Endodermal cell (in vitro differentiated cells): ENCODE measurements around the gene CATSPER3. TPM values are rescaled to one million over a fixed set of nuclear protein-coding genes. Genes with fewer than 3 reads are reported as not detected.

Source experiments
- DNase-seq: peaks from one replicate; pipeline ENCODE4 v3.0.0-alpha.2; 2017
- H3K27ac ChIP-seq: 2 replicates; pipeline ENCODE4 v1.5.1; 2013; ENCODE audit warnings: mild to moderate bottlenecking, low read depth, low read length, moderate library complexity
- H3K27me3 ChIP-seq: 2 replicates; pipeline ENCODE4 v1.6.1; 2013; ENCODE audit warnings: mild to moderate bottlenecking, low read length, moderate library complexity; ENCODE audit not compliant: insufficient read depth, control insufficient read depth, poor library complexity, severe bottlenecking
- H3K36me3 ChIP-seq: 2 replicates; pipeline ENCODE4 v1.7.0; 2013; ENCODE audit warnings: mild to moderate bottlenecking, low read length, moderate library complexity; ENCODE audit not compliant: control insufficient read depth, insufficient read depth
- H3K4me1 ChIP-seq: one replicate; pipeline ENCODE4 v1.7.0; 2013; ENCODE audit warnings: low read length; ENCODE audit not compliant: control insufficient read depth, insufficient read depth
- H3K4me3 ChIP-seq: 2 replicates; pipeline ENCODE4 v1.5.1; 2013; ENCODE audit warnings: mild to moderate bottlenecking, low read length, moderate library complexity
- H3K9ac ChIP-seq: 2 replicates; pipeline ENCODE4 v1.6.1; 2013; ENCODE audit warnings: mild to moderate bottlenecking, low read length, moderate library complexity; ENCODE audit not compliant: poor library complexity, severe bottlenecking; ENCODE audit errors: extremely low read depth
- H3K9me3 ChIP-seq: 2 replicates; pipeline ENCODE4 v1.6.1; 2013; ENCODE audit warnings: mild to moderate bottlenecking, low read length, moderate library complexity; ENCODE audit not compliant: control insufficient read depth
- H3K27ac Mint-ChIP-seq: 2 replicates; pipeline ENCODE4 v1.8.0; 2020; ENCODE audit warnings: mixed read lengths
- H3K27me3 Mint-ChIP-seq: 2 replicates; pipeline ENCODE4 v1.8.0; 2021; ENCODE audit warnings: mild to moderate bottlenecking, mixed read lengths; ENCODE audit not compliant: insufficient read depth
- H3K36me3 Mint-ChIP-seq: 2 replicates; pipeline ENCODE4 v1.8.0; 2020; ENCODE audit warnings: low read depth, mixed read lengths
- H3K4me1 Mint-ChIP-seq: 2 replicates; pipeline ENCODE4 v1.8.0; 2020; ENCODE audit warnings: mixed read lengths
- H3K4me3 Mint-ChIP-seq: 2 replicates; pipeline ENCODE4 v1.8.0; 2020; ENCODE audit warnings: mild to moderate bottlenecking, moderate library complexity, mixed read lengths
- H3K9me3 Mint-ChIP-seq: 2 replicates; pipeline ENCODE4 v1.8.0; 2020; ENCODE audit warnings: mild to moderate bottlenecking, mixed read lengths
- WGBS, 2 experiments: methylation state at CpG; one replicate each; pipeline versions ENCODE4 v1.1.5 to v1.1.7; 2013; ENCODE audit warnings: missing lambda C conversion rate in 2 of 2, mixed read lengths in 1 of 2; ENCODE audit not compliant: insufficient coverage in 1 of 2, insufficient read length in 1 of 2; 5-methylcytosine and 5-hydroxymethylcytosine counted together
- total RNA-seq, 2 donors: library from RNA; stranded (reverse); fragmentation: NEBNext Ultra II Directional in 1 of 2; extraction: Animal tissue kit (Norgen Biotek cat#: 25700) in 1 of 2; gene quantifications; 2 replicates in 1 of 2; 3 replicates in 1 of 2; pipeline ENCODE4 v1.2.1, GENCODE V29; 2021
- TF ChIP-seq, protein P1 (sequence below): fragments of 200-600 bp; sonication (generic); conservative IDR thresholded peaks from 2 replicates; pipeline ENCODE4 v1.5.0; 2021; ENCODE audit warnings: antibody characterized with exemption, mild to moderate bottlenecking

The CATSPER3 gene
- total RNA-seq, 2 donors from 2014 or later, result 0.64 to 0.68 TPM

DNA sequence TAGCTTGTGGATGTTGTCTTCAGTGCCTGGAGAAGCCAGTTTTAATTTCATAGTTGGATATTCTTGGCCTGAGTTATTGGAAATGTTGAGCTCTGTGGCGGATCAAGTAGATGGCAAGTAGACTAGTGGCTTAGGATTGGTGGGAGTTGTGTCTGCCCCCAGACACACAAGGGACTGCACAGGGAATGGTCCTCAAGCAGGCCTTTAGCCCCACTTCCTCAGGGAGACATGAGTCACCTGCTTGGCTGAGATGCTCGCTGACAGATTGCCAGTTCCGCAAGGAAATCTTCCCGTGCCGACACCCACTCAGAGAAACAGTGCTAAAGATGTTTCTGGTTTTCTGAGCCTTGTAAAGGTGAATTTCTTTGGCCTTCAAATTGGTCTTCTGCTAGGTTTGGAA lies 18.8 kb upstream of the CATSPER3 start:
- H3K9me3 Mint-ChIP-seq, result peaks cover 4% of the 10 kb centered on the region
- no peaks in the 10 kb centered on the region for H3K27me3 Mint-ChIP-seq
- Histone ChIP-seq H3K9me3 (peaks cover 2% of the 10 kb centered on the region), H3K4me1 (no peaks in the 10 kb centered on the region), H3K36me3 (no peaks in the 10 kb centered on the region), H3K27ac (no peak overlapping the region), H3K9ac (no peak overlapping the region), H3K27me3 (no peaks in the 10 kb centered on the region), H3K4me3 (no peak overlapping the region)
- no peak overlapping the region for H3K4me3 Mint-ChIP-seq
- H3K36me3 Mint-ChIP-seq, result peaks cover 6% of the 10 kb centered on the region
- TF ChIP-seq, protein P1, sequence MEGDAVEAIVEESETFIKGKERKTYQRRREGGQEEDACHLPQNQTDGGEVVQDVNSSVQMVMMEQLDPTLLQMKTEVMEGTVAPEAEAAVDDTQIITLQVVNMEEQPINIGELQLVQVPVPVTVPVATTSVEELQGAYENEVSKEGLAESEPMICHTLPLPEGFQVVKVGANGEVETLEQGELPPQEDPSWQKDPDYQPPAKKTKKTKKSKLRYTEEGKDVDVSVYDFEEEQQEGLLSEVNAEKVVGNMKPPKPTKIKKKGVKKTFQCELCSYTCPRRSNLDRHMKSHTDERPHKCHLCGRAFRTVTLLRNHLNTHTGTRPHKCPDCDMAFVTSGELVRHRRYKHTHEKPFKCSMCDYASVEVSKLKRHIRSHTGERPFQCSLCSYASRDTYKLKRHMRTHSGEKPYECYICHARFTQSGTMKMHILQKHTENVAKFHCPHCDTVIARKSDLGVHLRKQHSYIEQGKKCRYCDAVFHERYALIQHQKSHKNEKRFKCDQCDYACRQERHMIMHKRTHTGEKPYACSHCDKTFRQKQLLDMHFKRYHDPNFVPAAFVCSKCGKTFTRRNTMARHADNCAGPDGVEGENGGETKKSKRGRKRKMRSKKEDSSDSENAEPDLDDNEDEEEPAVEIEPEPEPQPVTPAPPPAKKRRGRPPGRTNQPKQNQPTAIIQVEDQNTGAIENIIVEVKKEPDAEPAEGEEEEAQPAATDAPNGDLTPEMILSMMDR, result no peak
- H3K4me1 Mint-ChIP-seq, result peaks cover 5% of the 10 kb centered on the region
- DNase-seq, result no peak
- WGBS, 2 experiments, result 75 to 92% methylated on average over 2 to 5 of the region's 5 CpGs
- no peak overlapping the region for H3K27ac Mint-ChIP-seq

- no peaks in the 10 kb centered on the region for H3K36me3 ChIP-seq
- Mint-ChIP-seq H3K4me3 (no peak overlapping the region), H3K4me1 (peaks cover 5% of the 10 kb centered on the region), H3K27ac (no peak overlapping the region), H3K27me3 (no peaks in the 10 kb centered on the region), H3K9me3 (peaks cover 7% of the 10 kb centered on the region), H3K36me3 (peaks cover 8% of the 10 kb centered on the region)
- peaks cover 6% of the 10 kb centered on the region for H3K9me3 ChIP-seq
- H3K4me3 ChIP-seq, result no peak overlapping the region
- WGBS, 2 experiments, result 92 to 93% methylated on average over 5 of the region's 5 CpGs
- no peaks in the 10 kb centered on the region for H3K27me3 ChIP-seq
- no peak overlapping the region for H3K9ac ChIP-seq
- H3K4me1 ChIP-seq, result no peaks in the 10 kb centered on the region
- no peak overlapping the region for H3K27ac ChIP-seq
- TF ChIP-seq, protein P1, result no peak
- no peak for DNase-seq
Measured at GRCh38 chr5:134949316-134949715, 18.4 kb upstream of the CATSPER3 start.

- Mint-ChIP-seq H3K4me1 (peaks cover 12% of the 10 kb centered on the region), H3K9me3 (peaks cover 15% of the 10 kb centered on the region), H3K27ac (no peak overlapping the region), H3K27me3 (no peaks in the 10 kb centered on the region), H3K4me3 (no peak overlapping the region), H3K36me3 (peaks cover 23% of the 10 kb centered on the region)
- H3K9ac ChIP-seq, result no peak overlapping the region
- no peak overlapping the region for H3K27ac ChIP-seq
- no peak overlapping the region for H3K4me3 ChIP-seq
- H3K36me3 ChIP-seq, result peaks cover 20% of the 10 kb centered on the region
- WGBS, 2 experiments, result 62 to 76% methylated on average over 3 to 4 of the region's 4 CpGs
- TF ChIP-seq, protein P1, result no peak
- peaks cover 7% of the 10 kb centered on the region for H3K4me1 ChIP-seq
- H3K27me3 ChIP-seq, result no peaks in the 10 kb centered on the region
- peaks cover 12% of the 10 kb centered on the region for H3K9me3 ChIP-seq
- peak; percentile 54 for DNase-seq
Measured at GRCh38 chr5:134957920-134958608, 9.6 kb upstream of the CATSPER3 start.
